GM18508 (cell line): ENCODE results near the gene TTC28.
"Not testable (repeated sequence)": the region's sequence is repeated elsewhere in the genome, so short reads cannot be mapped to it uniquely, and the experiment has no call there.

Experiments used
- ATAC-seq: cut with Tn5 transposase; IDR thresholded peaks from one replicate; pipeline ENCODE4 v1.9.1; 2021; ENCODE audit warnings: moderate number of reproducible peaks; ENCODE audit not compliant: insufficient read depth, unreplicated experiment

Gene TTC28

DNA sequence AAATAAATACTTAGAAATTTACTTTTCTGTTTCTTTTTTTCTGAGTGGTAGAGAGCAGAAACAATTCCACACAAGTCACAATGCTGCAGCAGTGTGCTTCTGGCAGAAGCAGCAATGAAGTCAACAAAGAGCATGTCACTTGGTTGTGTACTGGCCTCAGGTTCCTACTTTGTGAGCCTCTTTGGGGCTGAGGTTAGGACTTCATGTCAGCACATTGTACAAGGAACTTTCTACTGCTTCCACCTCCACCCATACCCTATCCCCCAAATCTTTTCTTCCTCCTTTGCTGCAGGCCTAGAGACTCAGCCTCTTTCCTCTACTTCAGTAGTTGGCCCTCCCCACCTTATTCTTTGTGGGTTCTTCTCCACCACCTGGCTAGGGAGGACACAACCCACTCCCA, 507.9 kb downstream of the TTC28 start:
- no peak for ATAC-seq

GRCh38 chr22:28171115-28171514, 508.5 kb downstream of the TTC28 start:
- ATAC-seq = no peak

- not testable (repeated sequence) for ATAC-seq
These were observed 510.3 kb downstream of the TTC28 start for GRCh38 chr22:28169314-28169713.

DNA sequence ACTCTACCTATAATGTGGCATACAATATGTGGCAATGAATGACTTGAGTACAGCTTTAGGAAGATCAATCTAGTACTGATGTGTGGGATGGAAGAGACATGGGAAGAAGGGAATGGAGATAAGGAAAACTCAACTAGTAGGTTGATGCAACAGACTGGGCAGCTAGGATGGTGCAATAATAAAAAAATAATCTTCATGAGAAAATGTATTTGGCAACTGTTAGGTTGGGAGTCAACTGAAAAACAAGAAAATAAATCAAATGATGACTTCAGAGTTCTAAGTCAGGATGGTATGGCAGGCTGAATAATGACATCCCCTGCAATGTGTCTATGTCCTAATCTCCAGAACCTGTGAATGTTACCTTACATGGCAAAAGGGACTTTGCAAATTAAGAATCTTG, 523.8 kb downstream of the TTC28 start:
- no peak for ATAC-seq

GRCh38 chr22:28154861-28155260, 524.8 kb downstream of the TTC28 start:
- ATAC-seq = no peak

GRCh38 chr22:28151151-28151816, 528.4 kb downstream of the TTC28 start:
- ATAC-seq = no peak

DNA sequence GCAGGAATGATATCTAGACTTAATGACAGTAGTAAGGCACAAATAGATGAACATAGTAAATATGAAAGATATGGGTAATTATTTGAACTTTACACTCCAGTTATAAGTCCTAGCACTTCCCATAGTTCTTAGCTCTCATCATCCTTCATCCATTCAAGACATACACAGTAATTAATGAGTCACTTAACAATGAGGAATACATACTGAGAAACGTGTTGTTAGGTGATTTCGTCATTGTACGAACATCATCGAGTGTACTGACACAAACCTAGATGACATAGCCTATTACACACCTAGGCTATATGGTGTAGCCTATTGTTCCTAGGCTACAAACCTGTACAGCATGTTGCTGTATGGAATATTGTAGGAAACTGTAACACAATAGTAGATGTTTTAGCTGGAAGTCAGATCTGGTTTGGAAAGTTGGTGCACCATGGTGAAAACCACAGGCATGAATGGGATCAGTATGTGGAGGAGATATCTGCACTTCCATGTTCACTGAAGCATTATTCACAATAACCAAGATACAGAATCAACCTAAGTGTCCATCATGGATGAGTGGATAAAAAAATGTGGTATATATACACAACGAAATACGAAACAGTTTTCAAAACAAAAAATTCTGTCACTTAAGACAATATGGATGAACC, 530.7 kb downstream of the TTC28 start:
- no peak for ATAC-seq

- no peak for ATAC-seq
These were observed 532.2 kb downstream of the TTC28 start for GRCh38 chr22:28147401-28147800.

DNA sequence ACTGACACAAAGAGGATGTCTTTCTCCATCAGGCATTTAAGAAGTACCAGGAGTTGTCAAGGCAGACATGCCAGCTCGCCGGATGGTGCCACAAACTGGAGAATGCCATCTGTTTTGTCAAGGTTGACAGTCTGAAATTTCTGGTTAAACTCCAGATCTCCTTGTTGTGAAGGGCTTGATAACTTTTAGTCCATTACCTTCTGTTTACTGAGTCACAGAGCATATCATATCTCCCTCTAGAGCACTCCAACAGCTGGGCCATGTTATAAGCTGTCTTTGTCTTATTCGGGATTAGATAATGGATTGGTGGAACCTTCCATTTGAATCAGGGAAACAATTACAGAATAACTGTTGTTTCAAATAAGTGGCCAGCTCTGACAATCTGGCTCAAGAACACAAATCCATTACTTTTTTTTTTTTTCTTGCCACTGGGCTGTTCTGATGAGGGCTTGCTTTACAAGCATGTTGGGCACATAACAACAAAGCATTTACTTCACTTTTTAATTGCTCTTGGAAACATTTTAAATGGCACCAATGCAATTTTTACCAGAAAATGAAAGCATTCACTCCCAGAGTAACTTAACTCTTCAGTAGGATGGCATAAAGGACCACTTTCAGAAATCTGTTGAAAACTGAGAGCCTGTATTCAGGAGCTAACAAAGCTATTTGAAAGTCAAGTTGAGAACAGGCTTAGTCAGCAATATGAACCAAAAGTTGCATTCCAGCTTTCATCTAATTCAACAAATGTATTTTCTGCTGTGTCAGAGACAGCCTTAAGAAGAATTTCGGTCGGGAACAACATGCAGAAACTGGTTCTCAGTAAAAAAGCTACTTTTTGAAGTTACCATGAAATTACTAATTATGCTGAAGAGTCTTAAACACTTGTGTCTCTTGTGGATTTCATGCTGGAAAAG, 533.0 kb downstream of the TTC28 start:
- ATAC-seq = no peak

DNA sequence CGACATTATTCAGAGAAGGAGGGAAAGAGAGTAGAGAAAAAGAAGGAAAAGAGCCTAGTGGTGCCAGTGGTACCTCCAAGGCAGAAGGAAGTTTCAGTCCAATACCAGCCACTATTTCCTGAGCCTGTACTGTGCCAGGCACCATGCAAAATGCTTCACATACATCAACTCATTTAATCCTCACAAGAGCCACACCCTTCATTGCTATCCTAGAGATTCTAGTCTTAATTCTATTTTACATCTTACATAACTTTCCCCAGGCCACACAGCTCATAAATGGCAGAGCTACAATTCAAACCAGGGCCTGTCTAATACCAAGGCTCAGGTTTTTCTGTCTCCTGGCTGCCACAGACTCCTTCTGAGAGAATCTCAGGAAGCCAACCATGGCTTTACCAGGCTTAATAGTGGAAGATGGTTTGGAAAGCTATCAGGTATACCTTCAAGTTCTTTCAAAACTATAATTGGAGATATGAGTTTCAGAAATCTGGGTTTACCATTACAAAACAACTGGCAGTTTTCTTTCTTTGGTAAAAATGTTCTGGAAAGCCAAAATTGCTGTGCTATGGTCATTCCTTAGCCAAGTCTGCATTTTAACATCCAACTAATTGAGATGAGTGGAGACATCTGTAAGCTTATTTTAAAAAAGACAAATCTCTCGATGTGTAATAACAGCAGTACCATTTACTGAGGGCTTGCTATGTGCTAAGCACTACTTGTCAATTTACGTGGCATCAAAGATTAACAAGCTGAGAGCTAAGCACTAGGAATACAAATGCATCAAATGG, 535.5 kb downstream of the TTC28 start:
- ATAC-seq = no peak

DNA sequence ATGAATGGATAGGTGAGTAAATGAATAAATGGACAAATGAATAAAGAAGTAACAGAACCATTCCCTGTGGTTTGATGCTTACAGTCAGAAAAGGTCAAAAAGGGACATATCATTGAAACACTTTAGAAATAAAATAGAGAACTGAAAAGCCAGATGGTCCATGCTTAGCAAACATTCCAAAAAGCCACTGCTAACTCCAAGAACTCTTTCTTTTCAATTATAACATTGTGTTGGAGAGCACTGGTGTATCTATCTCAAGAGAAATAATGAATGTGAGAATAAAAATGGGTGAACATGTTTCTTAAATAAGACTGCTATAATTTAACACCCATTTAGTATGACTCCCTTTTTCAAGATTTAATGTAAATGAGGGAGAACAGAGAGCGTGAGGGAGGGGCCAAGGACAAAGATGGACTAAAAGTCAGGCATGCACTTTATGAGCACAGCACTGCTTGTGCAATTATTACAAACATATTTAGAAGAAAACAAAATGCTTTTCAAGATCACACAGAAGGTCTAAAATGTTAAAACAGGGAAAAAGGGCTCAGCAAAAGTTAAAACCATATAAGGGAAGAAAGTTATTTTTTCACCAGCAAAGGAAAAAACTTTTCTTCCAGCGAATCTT, 536.3 kb downstream of the TTC28 start:
- ATAC-seq = no peak

DNA sequence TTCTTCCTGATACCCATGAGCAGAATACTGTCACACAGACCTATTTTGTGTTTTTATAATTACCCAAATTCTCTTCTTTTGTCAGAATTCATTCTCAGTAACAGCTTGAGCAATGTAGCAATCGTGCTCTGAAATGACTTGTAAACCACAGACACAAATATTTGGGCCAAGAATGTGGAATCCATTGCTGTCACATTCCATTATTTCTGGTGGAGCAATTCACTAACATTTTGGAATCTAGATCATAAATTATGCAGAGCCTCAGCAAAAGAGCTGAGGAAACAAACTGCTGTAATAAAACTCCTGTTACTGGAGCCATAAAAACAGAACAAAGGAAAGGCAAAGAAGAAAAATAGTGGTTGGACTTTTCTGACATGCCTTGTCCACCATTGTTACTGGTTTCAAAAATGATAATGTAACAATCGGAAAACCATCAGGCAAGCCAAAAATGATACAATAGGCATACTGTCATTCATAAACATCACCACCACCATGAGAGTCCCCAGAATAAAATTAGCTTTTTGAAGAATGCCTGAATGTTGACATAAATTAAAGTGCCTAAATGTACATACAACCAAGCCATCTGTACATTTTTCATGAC, 537.2 kb downstream of the TTC28 start:
- ATAC-seq = no peak

- no peak for ATAC-seq
These were observed 538.0 kb downstream of the TTC28 start for GRCh38 chr22:28141614-28142013.

- ATAC-seq = no peak
These were observed 539.7 kb downstream of the TTC28 start for GRCh38 chr22:28139961-28140360.

- ATAC-seq = no peak
These were observed 540.1 kb downstream of the TTC28 start for GRCh38 chr22:28139516-28139915.

DNA sequence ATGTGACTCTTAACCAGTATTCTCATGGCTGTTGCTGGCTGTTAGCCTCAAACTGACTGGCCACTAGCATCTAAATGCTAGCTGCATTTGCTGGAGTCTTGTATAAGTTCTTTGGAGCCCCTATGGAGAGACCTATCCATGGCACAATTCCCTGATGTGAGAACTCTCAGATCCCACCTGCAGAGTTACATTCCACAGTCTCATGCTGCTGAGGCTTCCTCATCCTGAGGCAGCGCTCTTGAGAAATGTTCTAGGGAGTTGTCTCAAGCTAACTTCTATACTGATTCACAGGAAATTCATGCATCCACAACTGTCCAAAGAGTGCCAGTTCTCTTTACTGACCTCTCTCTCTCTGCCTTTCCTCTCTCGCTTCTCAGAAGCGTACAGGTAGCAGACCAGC, 542.6 kb downstream of the TTC28 start:
- ATAC-seq = no peak

DNA sequence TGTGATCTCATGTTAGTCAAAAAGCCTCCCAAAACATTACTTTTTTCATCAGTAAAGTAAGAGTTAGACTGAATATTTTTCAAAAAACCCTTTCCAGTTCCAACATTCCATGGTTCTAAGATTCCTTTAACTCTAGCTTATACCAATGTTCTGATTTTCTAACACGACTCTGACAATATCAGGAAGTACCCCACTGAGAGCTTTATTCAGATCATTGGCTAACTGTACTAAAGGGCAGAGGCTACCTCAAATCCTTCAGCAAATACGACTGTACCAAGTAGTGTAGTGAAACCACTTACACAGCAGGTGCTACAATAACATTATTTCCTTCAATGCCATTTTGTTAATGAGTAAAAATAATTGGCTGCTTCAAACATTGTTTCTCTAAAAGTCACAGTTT, 547.2 kb downstream of the TTC28 start:
- no peak for ATAC-seq

- no peak for ATAC-seq
These were observed 550.2 kb downstream of the TTC28 start for GRCh38 chr22:28129319-28129962.

GRCh38 chr22:28128827-28129226, 550.8 kb downstream of the TTC28 start:
- ATAC-seq = no peak
